Testis (tissue), 2 donors: ENCODE data around the gene KCNG1.

Experiments
- CTCF ChIP-seq, 3 experiments: fragments of 450-650 bp in 2 of 3; fragments of 200-600 bp in 1 of 3; sonication (generic) in 1 of 3; IDR thresholded peaks; one replicate each; pipeline ENCODE4 v1.5.1; 2016 to 2019; ENCODE audit warnings: antibody characterized with exemption in 3 of 3, mild to moderate bottlenecking in 2 of 3, moderate library complexity in 1 of 3
- POLR2A ChIP-seq: fragments of 450-650 bp; IDR thresholded peaks from one replicate; pipeline ENCODE4 v1.6.1; 2017; ENCODE audit warnings: antibody characterized with exemption, mild to moderate bottlenecking, moderate library complexity

- TF ChIP-seq POLR2A (no peak), CTCF (IDR thresholded peaks at IDR 0.05) (no peak)
Measured at GRCh38 chr20:51059862-51060261, 37.0 kb upstream of the KCNG1 start.
